Astrocyte (in vitro differentiated cells and primary cell): ENCODE results near the gene HDC. TPM values are rescaled to one million over a fixed set of nuclear protein-coding genes. Genes with fewer than 3 reads are reported as not detected.

Experiments
- DNase-seq: peaks from one replicate; pipeline ENCODE4 v3.0.0-alpha.2; 2010; ENCODE audit warnings: low read depth
- FAIRE-seq: peaks from 2 replicates; lab custom pipeline; 2011; peaks lifted over from hg19 to GRCh38; lab: Jason Lieb, UNC
- H2AFZ ChIP-seq: 2 replicates; pipeline ENCODE4 v1.6.0; 2012; ENCODE audit warnings: low read depth, low read length, inconsistent platforms
- H3K27ac ChIP-seq: 2 replicates; pipeline ENCODE4 v1.5.1; 2011; ENCODE audit warnings: low read depth, low read length, inconsistent platforms
- H3K27me3 ChIP-seq: 2 replicates; pipeline ENCODE4 v1.6.0; 2011; ENCODE audit warnings: low read length, inconsistent platforms; ENCODE audit not compliant: insufficient read depth
- H3K36me3 ChIP-seq: 2 replicates; pipeline ENCODE4 v1.5.1; 2011; ENCODE audit warnings: low read length, inconsistent platforms; ENCODE audit not compliant: insufficient read depth
- H3K4me1 ChIP-seq: 2 replicates; pipeline ENCODE4 v1.5.1; 2011; ENCODE audit warnings: low read length, inconsistent platforms; ENCODE audit not compliant: insufficient read depth
- H3K4me2 ChIP-seq: 2 replicates; pipeline ENCODE4 v1.6.0; 2012; ENCODE audit warnings: low read length, inconsistent platforms
- H3K4me3 ChIP-seq: 2 replicates; pipeline ENCODE4 v1.5.1; 2011; ENCODE audit warnings: low read depth, mild to moderate bottlenecking, low read length, inconsistent platforms; ENCODE audit not compliant: insufficient read depth
- H3K79me2 ChIP-seq: 2 replicates; pipeline ENCODE4 v1.6.0; 2012; ENCODE audit warnings: mild to moderate bottlenecking, low read length, inconsistent platforms; ENCODE audit not compliant: insufficient read depth
- H3K9ac ChIP-seq: 2 replicates; pipeline ENCODE4 v1.6.0; 2012; ENCODE audit warnings: mild to moderate bottlenecking, low read length, inconsistent platforms
- H3K9me3 ChIP-seq: 2 replicates; pipeline ENCODE4 v1.5.1; 2012; ENCODE audit warnings: low read depth, mild to moderate bottlenecking, low read length, inconsistent platforms; ENCODE audit not compliant: insufficient read depth
- H4K20me1 ChIP-seq: 2 replicates; pipeline ENCODE4 v1.6.0; 2012; ENCODE audit warnings: low read length, inconsistent platforms; ENCODE audit not compliant: insufficient read depth
- H3K27ac Mint-ChIP-seq: one replicate; pipeline ENCODE4 v1.8.0; 2021; ENCODE audit warnings: mild to moderate bottlenecking, mixed read lengths; ENCODE audit not compliant: unreplicated experiment
- H3K27me3 Mint-ChIP-seq: one replicate; pipeline ENCODE4 v1.8.0; 2021; ENCODE audit warnings: low read depth, mixed read lengths; ENCODE audit not compliant: unreplicated experiment
- H3K36me3 Mint-ChIP-seq: one replicate; pipeline ENCODE4 v1.8.0; 2021; ENCODE audit warnings: low read depth, mixed read lengths; ENCODE audit not compliant: unreplicated experiment
- H3K4me1 Mint-ChIP-seq: one replicate; pipeline ENCODE4 v1.8.0; 2021; ENCODE audit warnings: low read depth, mixed read lengths; ENCODE audit not compliant: unreplicated experiment
- H3K4me3 Mint-ChIP-seq: one replicate; pipeline ENCODE4 v1.8.0; 2021; ENCODE audit warnings: mild to moderate bottlenecking, moderate library complexity, mixed read lengths; ENCODE audit not compliant: unreplicated experiment
- H3K9me3 Mint-ChIP-seq: one replicate; pipeline ENCODE4 v1.8.0; 2021; ENCODE audit warnings: mild to moderate bottlenecking, mixed read lengths; ENCODE audit not compliant: unreplicated experiment
- EZH2 ChIP-seq: IDR thresholded peaks from 2 replicates; pipeline ENCODE4 v1.6.1; 2012; ENCODE audit warnings: mild to moderate bottlenecking, low read length, inconsistent platforms; ENCODE audit not compliant: insufficient read depth
- total RNA-seq: library from RNA; stranded (reverse); gene quantifications from 2 replicates; pipeline ENCODE4 v1.2.1, GENCODE V29; 2021
- TF ChIP-seq, protein P1 (sequence below): IDR thresholded peaks from 2 replicates; pipeline ENCODE4 v1.5.1; 2011; ENCODE audit warnings: low read depth, mild to moderate bottlenecking, inconsistent platforms, low read length, moderate library complexity; ENCODE audit not compliant: insufficient read depth

Gene HDC
- total RNA-seq, 1 donor from 2014 or later, result not detected

DNA sequence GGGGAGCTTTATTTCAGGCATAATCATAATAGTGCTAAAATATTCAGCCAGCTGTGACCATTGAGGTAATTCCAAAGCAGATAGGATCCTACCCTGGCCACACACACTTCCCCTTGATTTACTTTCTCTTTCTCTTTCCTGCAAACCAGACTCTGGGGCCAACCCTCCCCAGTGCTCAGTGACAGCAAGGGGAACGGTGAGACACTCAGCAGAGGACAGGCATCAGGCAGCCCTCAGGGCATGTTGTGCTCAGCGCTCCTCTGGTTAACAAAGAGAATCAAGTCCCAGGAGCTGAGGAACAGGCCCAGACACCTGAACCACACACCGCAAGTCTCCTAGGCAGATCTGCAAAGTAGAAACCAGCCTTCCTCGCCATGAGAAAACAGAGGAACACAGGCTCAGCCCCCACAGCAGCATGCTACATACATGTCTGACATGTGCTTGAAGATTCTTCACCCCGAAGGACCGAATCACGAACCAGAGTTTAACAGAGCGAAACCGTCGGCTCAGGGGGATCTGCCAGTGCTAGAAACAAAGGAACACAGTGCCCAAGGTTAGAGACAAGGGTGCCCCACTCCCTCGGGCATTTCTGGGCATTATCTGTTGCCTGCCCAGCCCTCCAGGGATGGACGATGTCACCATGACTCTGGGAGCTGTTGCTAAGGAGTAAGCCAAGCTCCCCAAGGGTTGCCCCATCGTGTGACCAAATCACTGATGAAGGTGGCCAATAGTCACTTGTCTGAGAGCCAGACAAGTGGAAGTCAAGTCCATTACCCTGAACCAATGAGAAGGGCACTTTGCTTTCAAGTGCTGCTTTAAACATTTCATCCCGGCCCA is 17.5 kb downstream of the HDC start:
- no peak overlapping the region for H3K4me3 Mint-ChIP-seq
- no peak overlapping the region for H3K27ac ChIP-seq
- H3K79me2 ChIP-seq, result no peaks in the 10 kb centered on the region
- H4K20me1 ChIP-seq, result no peaks in the 10 kb centered on the region
- no peak overlapping the region for H3K4me3 ChIP-seq
- no peak overlapping the region for H3K9ac ChIP-seq
- peaks cover 10% of the 10 kb centered on the region for H3K27me3 ChIP-seq
- H3K9me3 ChIP-seq, result no peaks in the 10 kb centered on the region
- H3K27me3 Mint-ChIP-seq, result no peaks in the 10 kb centered on the region
- H3K27ac Mint-ChIP-seq, result peak overlapping the region; percentile 45
- no peak overlapping the region for H3K4me2 ChIP-seq
- TF ChIP-seq EZH2, result no peak
- TF ChIP-seq, protein P1, sequence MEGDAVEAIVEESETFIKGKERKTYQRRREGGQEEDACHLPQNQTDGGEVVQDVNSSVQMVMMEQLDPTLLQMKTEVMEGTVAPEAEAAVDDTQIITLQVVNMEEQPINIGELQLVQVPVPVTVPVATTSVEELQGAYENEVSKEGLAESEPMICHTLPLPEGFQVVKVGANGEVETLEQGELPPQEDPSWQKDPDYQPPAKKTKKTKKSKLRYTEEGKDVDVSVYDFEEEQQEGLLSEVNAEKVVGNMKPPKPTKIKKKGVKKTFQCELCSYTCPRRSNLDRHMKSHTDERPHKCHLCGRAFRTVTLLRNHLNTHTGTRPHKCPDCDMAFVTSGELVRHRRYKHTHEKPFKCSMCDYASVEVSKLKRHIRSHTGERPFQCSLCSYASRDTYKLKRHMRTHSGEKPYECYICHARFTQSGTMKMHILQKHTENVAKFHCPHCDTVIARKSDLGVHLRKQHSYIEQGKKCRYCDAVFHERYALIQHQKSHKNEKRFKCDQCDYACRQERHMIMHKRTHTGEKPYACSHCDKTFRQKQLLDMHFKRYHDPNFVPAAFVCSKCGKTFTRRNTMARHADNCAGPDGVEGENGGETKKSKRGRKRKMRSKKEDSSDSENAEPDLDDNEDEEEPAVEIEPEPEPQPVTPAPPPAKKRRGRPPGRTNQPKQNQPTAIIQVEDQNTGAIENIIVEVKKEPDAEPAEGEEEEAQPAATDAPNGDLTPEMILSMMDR, result no peak
- H2AFZ ChIP-seq, result no peak overlapping the region
- H3K36me3 ChIP-seq, result no peaks in the 10 kb centered on the region
- no peaks in the 10 kb centered on the region for H3K4me1 ChIP-seq
- peaks cover 2% of the 10 kb centered on the region for H3K36me3 Mint-ChIP-seq
- FAIRE-seq (no peak), DNase-seq (no peak)
- peaks cover 8% of the 10 kb centered on the region for H3K4me1 Mint-ChIP-seq
- no peaks in the 10 kb centered on the region for H3K9me3 Mint-ChIP-seq

- H3K36me3 ChIP-seq, result no peaks in the 10 kb centered on the region
- DNase-seq (no peak), FAIRE-seq (no peak)
Observed at GRCh38 chr15:50246631-50247030, 18.9 kb downstream of the HDC start.

More at GRCh38 chr15:50246631-50247030, 18.9 kb downstream of the HDC start:
- Histone ChIP-seq H3K27ac (no peak overlapping the region), H4K20me1 (no peaks in the 10 kb centered on the region), H3K4me3 (no peak overlapping the region), H3K79me2 (no peaks in the 10 kb centered on the region), H2AFZ (no peak overlapping the region), H3K4me1 (no peaks in the 10 kb centered on the region), H3K9me3 (no peaks in the 10 kb centered on the region), H3K9ac (no peak overlapping the region), H3K4me2 (no peak overlapping the region), H3K27me3 (peaks cover 10% of the 10 kb centered on the region)
- H3K27ac Mint-ChIP-seq, result no peak overlapping the region
- no peaks in the 10 kb centered on the region for H3K27me3 Mint-ChIP-seq
- H3K36me3 Mint-ChIP-seq, result peaks cover 2% of the 10 kb centered on the region
- TF ChIP-seq, protein P1, result no peak
- no peak for TF ChIP-seq EZH2
- no peak overlapping the region for H3K4me3 Mint-ChIP-seq
- no peaks in the 10 kb centered on the region for H3K9me3 Mint-ChIP-seq
- peaks cover 8% of the 10 kb centered on the region for H3K4me1 Mint-ChIP-seq
